OCI-LY7 (cell line): ENCODE measurements around the gene PHKG2.

Experiments used
- CTCF ChIP-seq: fragments of 200-600 bp; sonication (generic); conservative IDR thresholded peaks from 2 replicates; pipeline ENCODE4 v1.5.1; 2014; ENCODE audit warnings: mild to moderate bottlenecking, antibody characterized with exemption, low read length, moderate library complexity, mixed read lengths
- EZH2phosphoT487 ChIP-seq: fragments of 200-600 bp; sonication (generic); IDR thresholded peaks from 2 replicates; pipeline ENCODE4 v1.6.1; 2018; ENCODE audit warnings: low read depth, borderline replicate concordance, mild to moderate bottlenecking, mixed run types, antibody characterized with exemption, low read length, moderate library complexity, mixed read lengths

GRCh38 chr16:30766933-30767284 lies 18.7 kb downstream of the PHKG2 start:
- TF ChIP-seq CTCF (no peak), EZH2phosphoT487 (no peak)
